HG03135 (cell line): ENCODE measurements around the gene NMT2.

Source experiments
- ATAC-seq: cut with Tn5 transposase; IDR thresholded peaks from one replicate; pipeline ENCODE4 v1.9.1; 2021; ENCODE audit warnings: mild to moderate bottlenecking, moderate library complexity; ENCODE audit not compliant: unreplicated experiment

NMT2 gene

GRCh38 chr10:15182540-15183207 is 14.2 kb upstream of the NMT2 start:
- no peak for ATAC-seq

- no peak for ATAC-seq
These were observed 13.2 kb upstream of the NMT2 start for GRCh38 chr10:15181576-15182156.

GRCh38 chr10:15180736-15181135 is 12.2 kb upstream of the NMT2 start:
- ATAC-seq = no peak

DNA sequence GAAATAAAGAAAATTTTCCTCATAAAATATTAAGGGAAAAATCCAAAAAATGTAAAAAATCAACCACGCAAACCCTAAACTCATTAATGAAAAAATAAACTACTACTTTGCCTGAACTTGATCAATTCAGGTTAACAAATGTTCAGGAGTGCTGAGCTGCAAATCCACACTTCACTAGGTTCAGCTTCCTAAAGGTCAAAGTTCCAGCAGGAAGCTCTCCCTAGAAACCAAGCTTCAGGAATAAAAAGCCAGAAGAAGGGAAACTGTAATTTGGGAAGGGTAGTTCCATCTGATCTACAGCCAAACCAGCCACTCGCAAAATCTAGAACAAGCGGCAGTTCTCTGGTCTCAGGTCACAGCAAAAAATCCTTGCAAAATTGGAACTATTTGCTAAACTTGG is 7.8 kb upstream of the NMT2 start:
- no peak for ATAC-seq

DNA sequence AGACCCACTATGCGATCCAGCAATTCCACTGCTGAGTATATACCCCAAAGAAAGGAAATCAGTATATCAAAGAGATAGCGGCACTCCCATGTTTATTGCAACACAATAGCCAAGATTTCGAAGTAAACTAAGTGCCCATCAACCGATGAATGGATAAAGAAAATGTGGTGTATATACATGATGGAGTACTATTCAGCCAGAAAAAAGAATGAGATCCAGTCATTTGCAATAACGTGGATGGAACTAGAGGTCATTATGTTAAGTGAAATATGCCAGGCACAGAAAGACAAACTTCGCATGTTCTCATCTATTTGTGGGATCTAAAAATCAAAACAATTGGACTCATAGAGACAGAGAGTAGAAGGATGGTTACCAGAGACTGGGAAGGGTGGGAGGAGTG is 7.1 kb upstream of the NMT2 start:
- ATAC-seq = no peak

DNA sequence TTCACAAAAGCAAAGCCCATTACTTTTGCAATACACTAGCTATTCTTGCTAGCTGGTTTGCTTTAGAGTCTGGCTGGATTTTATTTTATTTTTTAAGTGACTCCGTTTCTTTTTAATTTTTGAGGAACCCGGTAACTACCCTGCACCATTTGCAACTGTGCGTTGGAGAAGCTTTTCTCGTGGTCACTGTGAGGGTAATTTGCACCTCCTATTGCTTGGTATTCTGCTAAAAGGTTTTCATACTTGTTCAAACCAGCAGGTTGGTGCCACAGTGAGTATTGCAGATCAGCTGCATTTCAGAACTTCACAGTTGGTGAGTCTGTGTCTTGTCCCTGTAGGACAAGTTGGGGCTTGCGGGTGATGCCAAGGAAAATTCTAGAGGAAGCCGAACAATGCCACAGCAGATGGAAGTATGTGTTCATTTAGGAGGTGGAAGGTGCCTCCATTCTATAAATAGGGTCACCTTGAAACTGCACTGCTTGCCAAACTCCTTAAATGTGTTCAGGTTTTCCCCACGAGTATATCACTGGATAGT is 3.9 kb upstream of the NMT2 start:
- ATAC-seq = no peak

GRCh38 chr10:15169555-15170401 is 1.3 kb upstream of the NMT2 start:
- ATAC-seq = no peak

GRCh38 chr10:15168786-15169554 is 477 bp upstream of the NMT2 start:
- peak; percentile 35 for ATAC-seq

GRCh38 chr10:15167411-15168290 is 842 bp downstream of the NMT2 start:
- peak; percentile 45 for ATAC-seq

DNA sequence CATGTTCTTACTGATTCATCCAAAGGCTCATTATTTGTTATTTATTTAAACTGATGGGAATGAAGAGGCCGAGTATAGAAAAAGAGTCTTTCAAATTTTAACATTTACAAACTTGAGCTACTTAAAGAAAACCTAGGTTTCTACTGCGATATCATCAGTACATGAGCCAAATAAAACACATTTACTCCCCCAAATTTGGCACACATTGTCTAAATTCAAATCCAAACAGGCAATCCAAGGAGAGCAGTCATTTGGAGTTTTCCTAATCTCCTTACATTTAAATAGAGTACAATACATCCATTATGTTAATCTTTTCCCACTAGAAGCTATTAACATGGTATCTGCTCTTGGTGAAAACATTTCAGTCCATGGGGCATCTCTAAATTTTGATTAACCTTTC is 2.2 kb downstream of the NMT2 start:
- ATAC-seq = no peak

GRCh38 chr10:15163253-15163828 is 5.2 kb downstream of the NMT2 start:
- no peak for ATAC-seq

GRCh38 chr10:15158972-15159371 is 9.5 kb downstream of the NMT2 start:
- no peak for ATAC-seq

- no peak for ATAC-seq
These were observed 10.0 kb downstream of the NMT2 start for GRCh38 chr10:15158448-15158847.

DNA sequence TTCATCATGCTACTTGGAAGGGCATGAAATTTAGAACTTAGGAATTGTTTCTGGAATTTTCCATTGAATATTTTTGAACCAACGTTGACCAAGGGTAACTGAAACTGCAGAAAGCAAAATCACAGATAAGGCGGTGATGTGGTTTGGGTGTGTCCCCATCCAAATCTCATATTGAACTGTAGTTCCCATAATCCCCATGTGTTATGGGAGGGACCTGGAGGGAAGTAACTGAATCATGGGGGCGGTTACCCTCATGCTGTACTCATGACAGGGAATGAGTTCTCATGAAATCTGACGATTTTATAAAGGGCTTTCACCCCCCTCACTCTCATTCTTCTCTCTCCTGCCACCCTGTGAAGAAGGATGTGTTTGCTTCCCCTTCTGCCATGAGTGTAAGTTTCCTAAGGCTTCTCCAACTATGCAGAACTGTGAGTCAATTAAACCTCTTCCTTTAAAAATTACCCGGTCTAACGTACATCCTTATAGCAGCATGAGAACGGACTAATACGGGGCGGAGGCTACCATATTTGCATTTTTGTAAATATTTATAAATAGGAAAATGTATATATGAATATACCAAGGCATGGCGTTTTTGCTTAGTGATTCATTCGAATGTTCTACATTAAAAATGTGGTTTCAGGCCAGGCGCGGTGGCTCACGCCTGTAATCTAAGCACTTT is 12.4 kb downstream of the NMT2 start:
- no peak for ATAC-seq

GRCh38 chr10:15152556-15152955 is 15.9 kb downstream of the NMT2 start:
- no peak for ATAC-seq

DNA sequence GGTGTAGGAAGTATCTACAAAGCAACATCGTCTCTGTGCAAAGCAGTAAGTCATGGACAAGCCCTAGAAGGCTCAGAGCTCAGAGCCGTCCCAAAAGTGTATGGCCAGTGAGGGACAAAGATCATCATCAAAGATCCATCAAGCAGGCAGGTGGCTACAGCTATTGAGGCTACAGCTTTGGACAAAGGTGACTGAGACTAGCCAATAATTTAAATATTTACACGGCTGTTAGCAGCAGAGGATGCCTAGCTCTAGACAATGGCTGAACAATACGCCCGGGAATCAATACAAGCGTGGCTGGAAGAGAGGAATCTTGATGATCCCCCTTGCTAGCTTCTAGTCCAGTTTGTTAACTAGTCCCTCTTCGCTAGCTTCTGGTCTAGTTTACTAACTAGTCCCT is 17.9 kb downstream of the NMT2 start:
- ATAC-seq = no peak

GRCh38 chr10:15149042-15149771 is 19.3 kb downstream of the NMT2 start:
- ATAC-seq = no peak

DNA sequence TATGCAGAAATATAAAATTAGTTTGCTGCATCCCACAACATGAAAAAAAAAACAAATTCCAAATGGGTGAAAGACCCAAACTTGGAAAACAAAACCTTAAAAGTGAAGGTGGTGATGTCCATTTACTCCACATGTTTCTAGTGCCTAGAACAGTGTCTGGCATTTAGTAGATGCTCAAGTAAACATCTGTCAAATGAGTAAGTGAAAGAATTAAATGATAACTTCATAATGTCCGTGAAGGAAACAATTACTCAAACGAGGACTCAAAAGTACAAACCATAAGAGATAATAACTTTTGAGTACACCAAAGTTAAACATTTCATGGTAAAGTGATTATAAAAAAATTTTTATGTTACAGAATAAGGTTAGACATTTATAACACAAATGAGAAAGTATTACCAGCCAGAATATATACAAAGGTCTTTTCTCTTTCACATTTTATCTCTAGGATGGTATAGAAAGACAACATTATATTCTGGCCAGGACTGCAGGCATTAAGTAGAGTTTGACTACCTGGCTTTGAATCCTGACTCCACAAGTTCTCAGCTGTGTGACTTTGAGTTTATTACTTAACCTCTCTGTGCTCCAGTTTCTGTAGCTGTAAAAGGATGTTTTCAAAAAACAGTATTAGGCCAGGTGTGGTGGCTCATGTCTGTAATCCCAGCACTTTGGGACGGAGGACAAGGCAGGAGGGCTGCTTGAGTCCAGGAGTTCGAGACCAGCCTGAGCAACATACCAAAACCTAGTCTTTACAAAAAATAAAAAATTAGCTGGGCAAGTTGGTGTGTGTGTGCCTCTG is 20.7 kb downstream of the NMT2 start:
- no peak for ATAC-seq
